GM18907 (cell line): Measurements from ENCODE around the gene ZCRB1.
"Not testable (repeated sequence)": the region's sequence is repeated elsewhere in the genome, so short reads cannot be mapped to it uniquely, and the experiment has no call there.

Source experiments
- ATAC-seq: cut with Tn5 transposase; IDR thresholded peaks from one replicate; pipeline ENCODE4 v1.9.1; 2021; ENCODE audit warnings: mild to moderate bottlenecking, moderate library complexity; ENCODE audit not compliant: unreplicated experiment

Gene ZCRB1

GRCh38 chr12:42325653-42326474, at the start of gene ZCRB1, which contains the start of gene PPHLN1:
ZCRB1 (minus strand) TSS chr12:42326094; CDS start chr12:42324102, 1,992 bp downstream.
PPHLN1 (plus strand) TSS chr12:42326167; CDS start chr12:42335903, 9,736 bp downstream.
- ATAC-seq, result peak; percentile 96

GRCh38 chr12:42373669-42374068, 47.8 kb upstream of the ZCRB1 start:
- ATAC-seq, result no peak

GRCh38 chr12:42372154-42372791, 46.4 kb upstream of the ZCRB1 start:
- ATAC-seq, result peak; percentile 85

GRCh38 chr12:42370013-42370412, 44.1 kb upstream of the ZCRB1 start:
- no peak for ATAC-seq

GRCh38 chr12:42365486-42365885, 39.6 kb upstream of the ZCRB1 start:
- no peak for ATAC-seq

- no peak for ATAC-seq
Observed at GRCh38 chr12:42364692-42365091, 38.8 kb upstream of the ZCRB1 start.

- ATAC-seq, result no peak
Observed at GRCh38 chr12:42362647-42363260, 36.9 kb upstream of the ZCRB1 start.

GRCh38 chr12:42361909-42362646, 36.2 kb upstream of the ZCRB1 start:
- ATAC-seq, result no peak

- ATAC-seq, result peak; percentile 94
Observed at GRCh38 chr12:42360747-42361403, 35.0 kb upstream of the ZCRB1 start.

- ATAC-seq, result no peak
Observed at GRCh38 chr12:42356344-42356743, 30.4 kb upstream of the ZCRB1 start.

- ATAC-seq, result not testable (repeated sequence)
Observed at GRCh38 chr12:42350021-42350407, 24.1 kb upstream of the ZCRB1 start.

- not testable (repeated sequence) for ATAC-seq
Observed at GRCh38 chr12:42349119-42350020, 23.5 kb upstream of the ZCRB1 start.

GRCh38 chr12:42346403-42347002, 20.6 kb upstream of the ZCRB1 start:
- ATAC-seq, result peak; percentile 51

GRCh38 chr12:42343721-42344120, 17.8 kb upstream of the ZCRB1 start:
- ATAC-seq, result no peak

- no peak for ATAC-seq
Observed at GRCh38 chr12:42342028-42342427, 16.1 kb upstream of the ZCRB1 start.

GRCh38 chr12:42338280-42338679, 12.4 kb upstream of the ZCRB1 start:
- no peak for ATAC-seq

GRCh38 chr12:42336286-42336685, 10.4 kb upstream of the ZCRB1 start:
- no peak for ATAC-seq

GRCh38 chr12:42332301-42333285, 6.7 kb upstream of the ZCRB1 start:
- ATAC-seq, result peak; percentile 81
